ENCODE results near the gene IDS.
"Not testable (repeated sequence)": the region's sequence is repeated elsewhere in the genome, so short reads cannot be mapped to it uniquely, and the experiment has no call there.

- not testable (repeated sequence) for TF ChIP-seq EP300, CTCF, POLR2A (IDR thresholded peaks at IDR 0.05)
These were observed 44.6 kb upstream of the IDS start, which contains the start of gene HSFX3 for GRCh38 chrX:149549701-149550100.

All from ovary (tissue), 3 donors.